Calu3 (cell line): Measurements from ENCODE around the gene TAS1R2. TPM values are rescaled to one million over a fixed set of nuclear protein-coding genes. Genes with fewer than 3 reads are reported as not detected.

ENCODE experiments used
- Bru-seq: library from RNA; stranded (reverse); fragments of 400-500 nt; gene quantifications from one replicate; lab custom pipeline; 2021; lab: Mats Ljungman, UMichigan
- BruChase-seq, 2 experiments: library from RNA; stranded (reverse); fragments of 400-500 nt; gene quantifications; one replicate each; lab custom pipeline; 2021; lab: Mats Ljungman, UMichigan
- BruUV-seq: library from RNA; stranded (reverse); fragments of 400-500 nt; replicated peaks from 2 replicates; lab custom pipeline; 2021; lab: Mats Ljungman, UMichigan
- CTCF ChIA-PET: fragments of 300-600 bp; sonication (Branson Sonifier 250); formaldehyde crosslinking; loops from one replicate; lab custom pipeline; 2022; ENCODE audit warnings: antibody characterized with exemption; lab: Charles Lee
- DNase-seq: peaks from one replicate; pipeline ENCODE4 v3.0.0; 2022
- H3K27ac Mint-ChIP-seq: one replicate; pipeline ENCODE4 v1.8.0; 2022; ENCODE audit warnings: mixed read lengths; ENCODE audit not compliant: unreplicated experiment
- H3K27me3 Mint-ChIP-seq: one replicate; pipeline ENCODE4 v1.8.0; 2022; ENCODE audit warnings: mixed read lengths; ENCODE audit not compliant: unreplicated experiment
- H3K36me3 Mint-ChIP-seq: one replicate; pipeline ENCODE4 v1.8.0; 2022; ENCODE audit warnings: mild to moderate bottlenecking, moderate library complexity, mixed read lengths; ENCODE audit not compliant: insufficient read depth, unreplicated experiment
- H3K4me1 Mint-ChIP-seq: one replicate; pipeline ENCODE4 v1.8.0; 2022; ENCODE audit warnings: mild to moderate bottlenecking, low read depth, mixed read lengths; ENCODE audit not compliant: unreplicated experiment
- H3K4me3 Mint-ChIP-seq: one replicate; pipeline ENCODE4 v1.8.0; 2022; ENCODE audit warnings: mild to moderate bottlenecking, low read depth, moderate library complexity, mixed read lengths; ENCODE audit not compliant: unreplicated experiment
- H3K9me3 Mint-ChIP-seq: one replicate; pipeline ENCODE4 v1.8.0; 2022; ENCODE audit warnings: low read depth, mixed read lengths; ENCODE audit not compliant: unreplicated experiment
- CTCF ChIP-seq: fragments of 200-600 bp; IDR thresholded peaks from one replicate; pipeline ENCODE4 v1.8.0; 2022; ENCODE audit warnings: antibody characterized with exemption; ENCODE audit not compliant: unreplicated experiment
- intact Hi-C: fragments of 100-400 bp; cut with micrococcal nuclease; formaldehyde crosslinking; loops from one replicate; pipeline ENCODE4 v1.10.0; 2022; ENCODE audit not compliant: unreplicated experiment
- long read RNA-seq: library from polyadenylated mRNA; stranded (forward); transcript quantifications from one replicate; pipeline ENCODE4 v2.0.0, GENCODE V29; 2022
- total RNA-seq: library from RNA; stranded (reverse); gene quantifications from 2 replicates; pipeline ENCODE4 v1.2.3, GENCODE V29; 2022

TAS1R2 gene
- total RNA-seq (not detected in 2 replicates), Bru-seq, nascent RNA (percentile 11 among the genes with signal in this experiment), BruChase-seq, experiment 1, labeled RNA remaining after a 6-hour chase (not detected), BruChase-seq, experiment 2, labeled RNA remaining after a 2-hour chase (not detected)
- long read RNA-seq: 0 reads

- CTCF ChIA-PET: interaction anchor here (0.8 kb wide), 1 partner anchor 158 kb away, joined by 4 read pairs; no protein-coding TSS in a partner anchor
- Mint-ChIP-seq H3K27ac (no peak within 1 kb of the TSS), H3K9me3 (no peaks in the 10 kb centered on the region), H3K27me3 (peaks cover 54% of the 10 kb centered on the region), H3K4me1 (no peaks in the 10 kb centered on the region), H3K36me3 (no peaks in the 10 kb centered on the region), H3K4me3 (no peak within 1 kb of the TSS)
- BruUV-seq: no TSS peak
- intact Hi-C loops: no loop called here
- no peak for TF ChIP-seq CTCF
- no peak for DNase-seq
Measured at GRCh38 chr1:18859560-18859959, at the start of gene TAS1R2. Gene TAS1R2 (minus strand): TSS chr1:18859660. CDS start chr1:18859660, 0 bp downstream.

- no peak for DNase-seq
- Mint-ChIP-seq H3K4me1 (peaks cover 6% of the 10 kb centered on the region), H3K4me3 (no peak overlapping the region), H3K27ac (no peak overlapping the region), H3K9me3 (no peaks in the 10 kb centered on the region), H3K36me3 (peaks cover 17% of the 10 kb centered on the region), H3K27me3 (no peaks in the 10 kb centered on the region)
- CTCF ChIA-PET: interaction anchor here (1.1 kb wide), 1 partner anchor 34 kb away, joined by 3 read pairs; no protein-coding TSS in a partner anchor
- intact Hi-C loops: loop anchor here (5.0 to 10.0 kb wide), 4 partner anchors 47 to 204 kb away; partner anchors contain the start of gene IFFO2
- no TSS peak for BruUV-seq
- TF ChIP-seq CTCF: no peak
Measured at GRCh38 chr1:18907917-18908845, 48.7 kb upstream of the TAS1R2 start.

- CTCF ChIA-PET: interaction anchor here (0.6 to 3.1 kb wide), 7 partner anchors 20 to 310 kb away, joined by 3 to 22 read pairs (median 4); no protein-coding TSS in a partner anchor
- BruUV-seq: no TSS peak
- Mint-ChIP-seq H3K27ac (no peak overlapping the region), H3K9me3 (no peaks in the 10 kb centered on the region), H3K4me3 (no peak overlapping the region), H3K36me3 (peaks cover 26% of the 10 kb centered on the region), H3K27me3 (no peaks in the 10 kb centered on the region), H3K4me1 (peaks cover 8% of the 10 kb centered on the region)
- peak; percentile 45 for TF ChIP-seq CTCF
- peak; percentile 55 for DNase-seq
- intact Hi-C loops: loop anchor here (5.0 to 10.0 kb wide), 4 partner anchors 48 to 205 kb away; partner anchors contain the start of gene IFFO2
Measured at GRCh38 chr1:18907021-18907916, 47.8 kb upstream of the TAS1R2 start.
